Nephron progenitor cell (in vitro differentiated cells): ENCODE data around the gene CLEC9A.
"Not testable (repeated sequence)": the region's sequence is repeated elsewhere in the genome, so short reads cannot be mapped to it uniquely, and the experiment has no call there.

Source experiments
- DNase-seq: peaks from one replicate; pipeline ENCODE4 v3.0.0; 2021
- H3K27ac Mint-ChIP-seq: 2 replicates; pipeline ENCODE4 v1.8.0; 2021; ENCODE audit warnings: mild to moderate bottlenecking, moderate library complexity, mixed read lengths
- H3K27me3 Mint-ChIP-seq: 2 replicates; pipeline ENCODE4 v1.8.0; 2021; ENCODE audit warnings: mild to moderate bottlenecking, low read depth, mixed read lengths; ENCODE audit not compliant: poor library complexity
- H3K36me3 Mint-ChIP-seq: 2 replicates; pipeline ENCODE4 v1.8.0; 2021; ENCODE audit warnings: low read depth, mixed read lengths
- H3K4me1 Mint-ChIP-seq: 2 replicates; pipeline ENCODE4 v1.8.0; 2021; ENCODE audit warnings: mixed read lengths
- H3K4me3 Mint-ChIP-seq: 2 replicates; pipeline ENCODE4 v1.8.0; 2021; ENCODE audit warnings: mild to moderate bottlenecking, moderate library complexity, mixed read lengths
- H3K9me3 Mint-ChIP-seq: 2 replicates; pipeline ENCODE4 v1.8.0; 2021; ENCODE audit warnings: mild to moderate bottlenecking, moderate library complexity, mixed read lengths
- CTCF ChIP-seq: fragments of 200-600 bp; sonication (generic); IDR thresholded peaks from 2 replicates; pipeline ENCODE4 v1.5.0; 2021; ENCODE audit warnings: antibody characterized with exemption

Gene CLEC9A

GRCh38 chr12:10012630-10013330, 17.7 kb upstream of the CLEC9A start:
- no peaks in the 10 kb centered on the region for H3K27me3 Mint-ChIP-seq
- no peak for TF ChIP-seq CTCF
- H3K36me3 Mint-ChIP-seq, result no peaks in the 10 kb centered on the region
- no peaks in the 10 kb centered on the region for H3K4me1 Mint-ChIP-seq
- H3K9me3 Mint-ChIP-seq, result no peaks in the 10 kb centered on the region
- H3K4me3 Mint-ChIP-seq, result no peak overlapping the region
- no peak for DNase-seq
- H3K27ac Mint-ChIP-seq, result no peak overlapping the region

- Mint-ChIP-seq H3K27me3 (no peaks in the 10 kb centered on the region), H3K9me3 (no peaks in the 10 kb centered on the region), H3K27ac (no peak overlapping the region), H3K36me3 (no peaks in the 10 kb centered on the region), H3K4me3 (no peak overlapping the region), H3K4me1 (no peaks in the 10 kb centered on the region)
- no peak for DNase-seq
- TF ChIP-seq CTCF, result no peak
Observed at GRCh38 chr12:10015450-10015849, 15.0 kb upstream of the CLEC9A start.

GRCh38 chr12:10016881-10017280, 13.6 kb upstream of the CLEC9A start:
- Mint-ChIP-seq H3K4me1 (no peaks in the 10 kb centered on the region), H3K9me3 (no peaks in the 10 kb centered on the region), H3K27me3 (no peaks in the 10 kb centered on the region), H3K27ac (no peak overlapping the region), H3K36me3 (no peaks in the 10 kb centered on the region), H3K4me3 (no peak overlapping the region)
- no peak for DNase-seq
- no peak for TF ChIP-seq CTCF

GRCh38 chr12:10018386-10018785, 12.1 kb upstream of the CLEC9A start:
- no peak for TF ChIP-seq CTCF
- H3K4me1 Mint-ChIP-seq, result no peaks in the 10 kb centered on the region
- no peaks in the 10 kb centered on the region for H3K27me3 Mint-ChIP-seq
- no peak for DNase-seq
- no peaks in the 10 kb centered on the region for H3K36me3 Mint-ChIP-seq
- no peak overlapping the region for H3K27ac Mint-ChIP-seq
- H3K9me3 Mint-ChIP-seq, result no peaks in the 10 kb centered on the region
- H3K4me3 Mint-ChIP-seq, result no peak overlapping the region

GRCh38 chr12:10021342-10021741, 9.1 kb upstream of the CLEC9A start:
- Mint-ChIP-seq H3K4me3 (no peak overlapping the region), H3K4me1 (no peaks in the 10 kb centered on the region), H3K9me3 (no peaks in the 10 kb centered on the region), H3K27me3 (no peaks in the 10 kb centered on the region), H3K36me3 (no peaks in the 10 kb centered on the region), H3K27ac (no peak overlapping the region)
- DNase-seq, result no peak
- no peak for TF ChIP-seq CTCF

GRCh38 chr12:10025236-10025635, 5.2 kb upstream of the CLEC9A start:
- Mint-ChIP-seq H3K4me1 (no peaks in the 10 kb centered on the region), H3K36me3 (no peaks in the 10 kb centered on the region), H3K27ac (no peak overlapping the region), H3K9me3 (no peaks in the 10 kb centered on the region), H3K4me3 (no peak overlapping the region), H3K27me3 (no peaks in the 10 kb centered on the region)
- DNase-seq, result no peak
- no peak for TF ChIP-seq CTCF

- not testable (repeated sequence) for DNase-seq, H3K27me3 Mint-ChIP-seq, H3K4me1 Mint-ChIP-seq, H3K4me3 Mint-ChIP-seq, H3K36me3 Mint-ChIP-seq, H3K9me3 Mint-ChIP-seq, H3K27ac Mint-ChIP-seq
Observed at GRCh38 chr12:10026666-10027065, 3.8 kb upstream of the CLEC9A start.
